K562 (cell line): ENCODE data around the gene MCEMP1. TPM values are rescaled to one million over a fixed set of nuclear protein-coding genes. Genes with fewer than 3 reads are reported as not detected.

Experiments
- ATF1 ChIP-seq, 2 experiments: fragments of 450-650 bp in 1 of 2; IDR thresholded peaks; 2 replicates each; pipeline ENCODE4 v1.6.1; 2016; ENCODE audit warnings: missing compliant biosample characterization in 1 of 2, missing genetic modification characterization in 1 of 2
- ATF7 ChIP-seq: fragments of 450-650 bp; IDR thresholded peaks from 2 replicates; pipeline ENCODE4 v1.7.1; 2014; ENCODE audit warnings: mild to moderate bottlenecking, moderate library complexity
- CSDE1 ChIP-seq, 2 experiments: fragments of 450-650 bp; IDR thresholded peaks; 2 replicates each; pipeline ENCODE4 v1.6.1; 2016; ENCODE audit warnings: mild to moderate bottlenecking in 1 of 2
- KLF16 ChIP-seq: IDR thresholded peaks from 2 replicates; pipeline ENCODE4 v1.6.1; 2016; ENCODE audit warnings: antibody characterized with exemption
- MEF2A ChIP-seq: IDR thresholded peaks from 2 replicates; pipeline ENCODE4 v1.6.1; 2011; ENCODE audit warnings: low read depth, mild to moderate bottlenecking, low read length, moderate library complexity; ENCODE audit not compliant: control insufficient read depth
- MGA ChIP-seq: fragments of 450-650 bp; IDR thresholded peaks from 2 replicates; pipeline ENCODE4 v1.6.1; 2016; ENCODE audit warnings: mild to moderate bottlenecking, moderate library complexity
- MTA1 ChIP-seq: fragments of 450-650 bp; IDR thresholded peaks from 2 replicates; pipeline ENCODE4 v1.6.1; 2017; ENCODE audit warnings: borderline replicate concordance
- NFRKB ChIP-seq: fragments of 450-650 bp; IDR thresholded peaks from 2 replicates; pipeline ENCODE4 v1.6.1; 2016; ENCODE audit warnings: low read depth
- PHB ChIP-seq: fragments of 250-450 bp; sonication (Bioruptor Pico); IDR thresholded peaks from 2 replicates; pipeline ENCODE4 v1.5.0; 2021
- RB1 ChIP-seq: fragments of 450-650 bp; IDR thresholded peaks from 2 replicates; pipeline ENCODE4 v1.6.1; 2017; ENCODE audit warnings: low read depth, mild to moderate bottlenecking
- SMAD1 ChIP-seq: fragments of 150-350 bp; IDR thresholded peaks from 2 replicates; pipeline ENCODE4 v1.6.1; 2014; ENCODE audit warnings: low read length, low read depth; ENCODE audit not compliant: partially characterized antibody
- SMC3 ChIP-seq: conservative IDR thresholded peaks from 2 replicates; pipeline ENCODE4 v1.6.1; 2011; ENCODE audit warnings: low read depth, low read length, improper control_type of control experiment; ENCODE audit not compliant: insufficient read depth
- SREBF2 ChIP-seq: sonication (generic); formaldehyde crosslinking; IDR thresholded peaks from 2 replicates; pipeline ENCODE4 v1.4.0; 2020; ENCODE audit warnings: mild to moderate bottlenecking, missing genetic modification reagents
- TCF7L2 ChIP-seq: fragments of 150-350 bp; IDR thresholded peaks from 2 replicates; pipeline ENCODE4 v1.6.1; 2016; ENCODE audit warnings: low read depth, mild to moderate bottlenecking, low read length, moderate library complexity
- TRIM28 ChIP-seq: fragments of 450-650 bp; IDR thresholded peaks from 2 replicates; pipeline ENCODE4 v1.6.1; 2017
- polyA plus RNA-seq, 8 experiments: library from polyadenylated mRNA; depleted of rRNA in 4 of 8; stranded (reverse) in 5 of 8; unstranded in 3 of 8; fragments of >200 nt; fragmentation: Nextera tagmentation in 2 of 8; fragmentation: Illumina TruSeq in 1 of 8; extraction: Ambion mirVana in 2 of 8; extraction: Trizol in 1 of 8; gene quantifications; 2 replicates each; pipeline versions ENCODE4 v1.2.1 to v1.2.3, GENCODE V29; 2011 to 2014; ENCODE audit warnings: inconsistent platforms in 1 of 8, missing spikeins in 1 of 8
- total RNA-seq, 7 experiments: library from RNA; depleted of rRNA in 6 of 7; stranded (reverse); fragments of >200 nt in 6 of 7; fragmentation: Illumina TruSeq in 2 of 7; extraction: Trizol in 2 of 7; gene quantifications; 2 replicates each; pipeline versions ENCODE4 v1.2.1 to v1.2.3, GENCODE V29; 2011 to 2021; ENCODE audit warnings: low replicate concordance in 1 of 7
- TF ChIP-seq, protein P1 (sequence below): fragments of 250-450 bp; sonication (Bioruptor Pico); IDR thresholded peaks from 2 replicates; pipeline ENCODE4 v1.9.0; 2021; ENCODE audit warnings: mild to moderate bottlenecking, inconsistent platforms

Gene MCEMP1
- total and polyA plus RNA-seq, 9 of the 15 experiments (the other 6 are each of a cell fraction or from before 2014, with no cell fraction given) = 0.11 to 1.8 (median 0.51) TPM

- no peak for TF ChIP-seq PHB (CRISPR knock-in tag)
- no peak for TF ChIP-seq CSDE1 (IDR thresholded peaks at IDR 0.05)
- TF ChIP-seq TCF7L2 = peak; percentile 97
- no peak for TF ChIP-seq TRIM28
- TF ChIP-seq SMC3 = peak; percentile 71
- peak; percentile 63; the same call in 1 of the 2 replicates for TF ChIP-seq KLF16
- no peak for TF ChIP-seq SREBF2
- 0 out of 2 replicates have a peak, but pooled peaks have one; percentile 60 for TF ChIP-seq MEF2A
- peak; percentile 93 for TF ChIP-seq ATF7
- peak; percentile 69 for TF ChIP-seq RB1
- peak; percentile 16; the same call in 1 of the 2 replicates for TF ChIP-seq MTA1
- peak; percentile 95 for TF ChIP-seq MGA
- TF ChIP-seq SMAD1 = no peak
- TF ChIP-seq NFRKB = 0 out of 2 replicates have a peak, but pooled peaks have one; percentile 20
- TF ChIP-seq, protein P1, sequence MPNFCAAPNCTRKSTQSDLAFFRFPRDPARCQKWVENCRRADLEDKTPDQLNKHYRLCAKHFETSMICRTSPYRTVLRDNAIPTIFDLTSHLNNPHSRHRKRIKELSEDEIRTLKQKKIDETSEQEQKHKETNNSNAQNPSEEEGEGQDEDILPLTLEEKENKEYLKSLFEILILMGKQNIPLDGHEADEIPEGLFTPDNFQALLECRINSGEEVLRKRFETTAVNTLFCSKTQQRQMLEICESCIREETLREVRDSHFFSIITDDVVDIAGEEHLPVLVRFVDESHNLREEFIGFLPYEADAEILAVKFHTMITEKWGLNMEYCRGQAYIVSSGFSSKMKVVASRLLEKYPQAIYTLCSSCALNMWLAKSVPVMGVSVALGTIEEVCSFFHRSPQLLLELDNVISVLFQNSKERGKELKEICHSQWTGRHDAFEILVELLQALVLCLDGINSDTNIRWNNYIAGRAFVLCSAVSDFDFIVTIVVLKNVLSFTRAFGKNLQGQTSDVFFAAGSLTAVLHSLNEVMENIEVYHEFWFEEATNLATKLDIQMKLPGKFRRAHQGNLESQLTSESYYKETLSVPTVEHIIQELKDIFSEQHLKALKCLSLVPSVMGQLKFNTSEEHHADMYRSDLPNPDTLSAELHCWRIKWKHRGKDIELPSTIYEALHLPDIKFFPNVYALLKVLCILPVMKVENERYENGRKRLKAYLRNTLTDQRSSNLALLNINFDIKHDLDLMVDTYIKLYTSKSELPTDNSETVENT = no peak
- no peak for TF ChIP-seq ATF1 (CRISPR knock-in tag; IDR thresholded peaks at IDR 0.05)
- TF ChIP-seq ATF1 (tag; IDR thresholded peaks at IDR 0.05) = peak; percentile 81
Measured at GRCh38 chr19:7652061-7652641, 24.7 kb upstream of the MCEMP1 start (continued).
